NB4 (cell line): ENCODE measurements around the gene BRD1.

Experiments
- DNase-seq: peaks from one replicate; pipeline ENCODE4 v3.0.0; 2010; ENCODE audit warnings: low read depth
- H3K4me3 ChIP-seq: one replicate; pipeline ENCODE4 v1.5.1; 2011; ENCODE audit warnings: mild to moderate bottlenecking, low read depth, low read length, moderate library complexity
- MYC ChIP-seq: IDR thresholded peaks from 2 replicates; pipeline ENCODE4 v1.6.1; 2011; ENCODE audit warnings: low read depth, low read length
- POLR2A ChIP-seq: IDR thresholded peaks from 2 replicates; pipeline ENCODE4 v1.6.1; 2011; ENCODE audit warnings: mild to moderate bottlenecking; ENCODE audit not compliant: insufficient read length; ENCODE audit errors: extremely low read depth
- TF ChIP-seq, protein P1 (sequence below): IDR thresholded peaks from one replicate; pipeline ENCODE4 v1.5.1; 2012; ENCODE audit warnings: low read depth, low read length
- TF ChIP-seq, protein P2 (sequence below): IDR thresholded peaks from 2 replicates; pipeline ENCODE4 v1.6.1; 2011; ENCODE audit warnings: low read depth, low read length

Gene BRD1

DNA sequence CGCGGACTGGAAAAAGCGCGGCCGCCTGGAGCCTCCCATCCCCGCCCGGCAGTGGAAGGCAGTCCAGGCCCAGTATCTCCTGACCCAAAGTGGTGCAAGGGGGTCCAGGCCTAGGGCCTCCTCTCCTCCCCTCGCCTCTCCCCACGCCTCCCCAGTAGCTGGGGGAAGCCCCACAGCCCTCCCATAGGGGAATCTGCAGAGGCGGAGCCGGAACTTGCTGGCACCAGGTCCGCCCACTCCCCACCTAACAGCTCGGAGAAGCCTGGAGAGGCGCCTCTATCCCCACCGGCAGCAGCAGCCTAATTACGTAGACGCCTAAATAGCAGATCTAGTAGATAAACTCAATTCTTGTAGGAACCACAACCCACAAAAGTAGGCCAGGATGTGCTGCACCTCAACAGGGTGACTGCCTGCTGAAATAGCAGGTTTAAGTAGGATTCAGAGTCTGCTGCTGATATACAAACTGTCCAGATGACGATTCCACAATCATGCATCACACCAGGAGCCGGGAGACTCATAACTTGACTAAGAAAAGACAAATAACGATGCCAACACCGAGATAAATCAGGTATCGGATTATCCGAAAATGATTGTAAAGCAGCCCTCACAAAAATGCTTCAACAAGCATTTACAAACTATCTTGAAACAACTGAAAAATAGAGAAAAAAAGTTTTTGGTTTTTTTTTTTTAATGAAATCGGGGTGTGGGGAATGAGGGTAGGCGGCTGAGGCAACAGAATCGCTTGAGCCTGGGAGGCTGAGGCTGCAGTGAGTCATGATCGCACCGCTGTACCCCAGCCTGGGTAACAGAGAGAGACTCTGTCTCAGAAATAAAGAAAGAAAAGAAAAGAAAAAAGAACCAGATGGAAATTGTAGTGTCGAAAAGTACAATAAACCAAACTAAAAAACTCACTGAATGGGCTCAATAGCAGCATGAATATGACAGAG is 11.4 kb upstream of the BRD1 start:
- H3K4me3 ChIP-seq = peak overlapping the region; percentile 59
- TF ChIP-seq, protein P1, sequence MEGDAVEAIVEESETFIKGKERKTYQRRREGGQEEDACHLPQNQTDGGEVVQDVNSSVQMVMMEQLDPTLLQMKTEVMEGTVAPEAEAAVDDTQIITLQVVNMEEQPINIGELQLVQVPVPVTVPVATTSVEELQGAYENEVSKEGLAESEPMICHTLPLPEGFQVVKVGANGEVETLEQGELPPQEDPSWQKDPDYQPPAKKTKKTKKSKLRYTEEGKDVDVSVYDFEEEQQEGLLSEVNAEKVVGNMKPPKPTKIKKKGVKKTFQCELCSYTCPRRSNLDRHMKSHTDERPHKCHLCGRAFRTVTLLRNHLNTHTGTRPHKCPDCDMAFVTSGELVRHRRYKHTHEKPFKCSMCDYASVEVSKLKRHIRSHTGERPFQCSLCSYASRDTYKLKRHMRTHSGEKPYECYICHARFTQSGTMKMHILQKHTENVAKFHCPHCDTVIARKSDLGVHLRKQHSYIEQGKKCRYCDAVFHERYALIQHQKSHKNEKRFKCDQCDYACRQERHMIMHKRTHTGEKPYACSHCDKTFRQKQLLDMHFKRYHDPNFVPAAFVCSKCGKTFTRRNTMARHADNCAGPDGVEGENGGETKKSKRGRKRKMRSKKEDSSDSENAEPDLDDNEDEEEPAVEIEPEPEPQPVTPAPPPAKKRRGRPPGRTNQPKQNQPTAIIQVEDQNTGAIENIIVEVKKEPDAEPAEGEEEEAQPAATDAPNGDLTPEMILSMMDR = no peak
- peak; percentile 45 for TF ChIP-seq POLR2A
- TF ChIP-seq MYC = no peak
- peak; percentile 89 for DNase-seq

DNA sequence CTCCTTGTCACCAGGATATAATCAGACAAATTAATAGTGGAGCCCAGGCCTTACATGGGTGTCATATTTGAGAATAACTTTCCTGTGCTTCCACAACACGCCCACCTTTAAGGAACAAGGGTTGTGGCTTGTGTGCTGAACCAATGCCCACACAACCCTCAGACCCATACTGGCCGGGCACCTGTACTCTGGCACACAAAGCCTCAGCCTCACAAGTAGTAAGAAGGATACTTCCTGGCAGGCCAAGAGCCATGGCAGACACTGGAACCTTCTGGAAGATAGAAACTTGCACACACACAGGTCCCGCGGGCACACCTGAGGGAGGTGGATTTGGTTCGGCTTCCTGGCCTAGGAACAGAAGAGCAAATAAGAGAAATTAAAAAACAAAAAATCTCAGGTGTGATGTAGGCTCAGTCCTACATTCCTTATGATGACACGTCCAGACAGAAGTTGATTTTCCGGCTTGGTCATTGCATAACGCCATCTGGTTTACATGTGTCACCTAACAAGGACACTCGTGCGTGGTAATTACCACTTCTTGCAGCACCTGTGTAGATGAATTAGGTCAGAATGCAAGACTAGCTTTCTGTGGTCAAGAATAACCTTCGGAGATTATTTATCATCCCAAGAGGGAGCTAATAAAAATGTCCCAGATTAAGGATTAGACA is 5.8 kb upstream of the BRD1 start:
- no peak for DNase-seq
- no peak overlapping the region for H3K4me3 ChIP-seq
- TF ChIP-seq, protein P1 = no peak
- no peak for TF ChIP-seq POLR2A
- TF ChIP-seq, protein P2, sequence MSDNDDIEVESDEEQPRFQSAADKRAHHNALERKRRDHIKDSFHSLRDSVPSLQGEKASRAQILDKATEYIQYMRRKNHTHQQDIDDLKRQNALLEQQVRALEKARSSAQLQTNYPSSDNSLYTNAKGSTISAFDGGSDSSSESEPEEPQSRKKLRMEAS = no peak
- TF ChIP-seq MYC = no peak

DNA sequence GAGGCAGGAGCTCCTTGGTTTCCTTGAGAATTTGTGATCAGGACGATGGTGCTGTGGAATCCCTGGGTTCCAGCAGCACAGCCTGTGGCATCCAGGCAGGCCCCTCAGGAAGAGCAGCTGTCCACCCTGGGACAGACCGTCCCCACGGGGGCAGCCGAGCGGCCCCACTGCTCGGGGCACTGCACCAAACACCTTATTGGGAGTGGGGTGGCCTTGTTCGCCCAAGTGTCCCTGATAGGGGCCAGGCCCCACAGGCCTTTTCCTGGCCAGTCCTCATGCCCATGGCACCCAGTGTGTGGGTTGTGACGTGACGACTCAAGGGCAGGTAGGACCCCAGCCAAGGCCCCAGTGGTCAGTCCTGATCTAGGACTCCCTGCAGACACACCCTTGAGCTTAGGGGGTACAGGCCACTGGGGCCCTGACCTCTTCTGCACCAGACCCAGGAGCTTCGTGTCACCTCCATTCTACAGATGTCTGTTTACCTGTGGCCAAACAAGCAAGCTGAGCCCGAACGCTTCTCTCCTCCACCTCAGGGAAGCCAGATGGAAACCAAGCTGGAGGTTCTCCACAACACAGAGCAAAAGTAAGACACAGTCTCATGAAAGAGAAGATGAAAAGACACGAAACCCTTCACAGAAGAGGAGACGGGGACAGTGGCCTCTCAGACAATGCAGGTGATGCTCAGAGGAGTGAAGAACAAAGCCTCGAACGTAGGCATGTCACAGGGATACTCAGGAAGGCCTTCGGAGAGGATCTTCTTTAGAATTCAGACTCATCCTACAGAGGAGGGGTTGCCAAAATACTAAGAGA is 1.6 kb upstream of the BRD1 start:
- DNase-seq = no peak
- H3K4me3 ChIP-seq = no peak overlapping the region
- TF ChIP-seq POLR2A = no peak
- TF ChIP-seq, protein P1 = no peak
- TF ChIP-seq, protein P2 = no peak
- TF ChIP-seq MYC = no peak

DNA sequence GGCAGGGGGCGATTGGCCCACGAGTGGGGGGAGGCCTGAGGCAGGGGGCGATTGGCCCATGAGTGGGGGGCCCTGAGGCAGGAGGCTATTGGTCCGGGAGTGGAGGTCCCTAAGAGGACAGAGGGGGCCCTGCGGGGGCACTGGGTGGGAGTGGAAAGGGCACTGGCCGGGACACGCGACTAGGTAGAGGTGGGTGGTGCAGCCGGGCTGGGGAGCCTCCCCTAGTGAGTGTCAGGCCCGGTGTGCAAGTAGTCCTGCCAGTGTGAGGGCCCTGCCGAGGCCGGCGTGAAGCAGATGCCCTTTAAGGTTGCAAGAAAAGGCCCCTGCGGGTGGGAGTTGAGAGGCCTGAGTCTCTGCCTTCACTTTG is 909 bp upstream of the BRD1 start:
- no peak overlapping the region for H3K4me3 ChIP-seq
- TF ChIP-seq, protein P1 = no peak
- TF ChIP-seq POLR2A (no peak), MYC (no peak)
- TF ChIP-seq, protein P2 = no peak
- no peak for DNase-seq

- TF ChIP-seq, protein P1 = no peak
- TF ChIP-seq MYC = no peak
- TF ChIP-seq, protein P2 = no peak
- peak overlapping the region; percentile 80 for H3K4me3 ChIP-seq
- peak; percentile 35 for DNase-seq
Measured at GRCh38 chr22:49827271-49827852, 311 bp downstream of the BRD1 start.
